Myocyte (in vitro differentiated cells): ENCODE measurements around the gene CNBD2. TPM values are rescaled to one million over a fixed set of nuclear protein-coding genes. Genes with fewer than 3 reads are reported as not detected.
A peak's percentile ranks its signal among the peaks of the same experiment; 100 is the strongest.
"Not testable (repeated sequence)": the region's sequence is repeated elsewhere in the genome, so short reads cannot be mapped to it uniquely, and the experiment has no call there.

Experiments
- DNase-seq: peaks from one replicate; pipeline ENCODE4 v3.0.0-alpha.2; 2012; ENCODE audit warnings: low read depth
- total RNA-seq: library from RNA; depleted of rRNA; stranded (reverse); fragments of >200 nt; gene quantifications from 2 replicates; pipeline ENCODE4 v1.2.3, GENCODE V29; 2014

The CNBD2 gene
- total RNA-seq, 1 donor from 2014 or later = 2.8 TPM

GRCh38 chr20:35974256-35974655 is 5.9 kb downstream of the CNBD2 start:
- no peak for DNase-seq

- no peak for DNase-seq
These were observed 7.4 kb downstream of the CNBD2 start for GRCh38 chr20:35975576-35976373.

GRCh38 chr20:35978041-35978513 is 9.7 kb downstream of the CNBD2 start:
- DNase-seq = no peak

GRCh38 chr20:35979544-35979943 is 11.2 kb downstream of the CNBD2 start:
- no peak for DNase-seq

- no peak for DNase-seq
These were observed 13.6 kb downstream of the CNBD2 start for GRCh38 chr20:35981969-35982368.

- DNase-seq = no peak
These were observed 16.0 kb downstream of the CNBD2 start for GRCh38 chr20:35984382-35984781.

- DNase-seq = no peak
These were observed 17.4 kb downstream of the CNBD2 start for GRCh38 chr20:35985806-35986205.

- no peak for DNase-seq
These were observed 20.6 kb downstream of the CNBD2 start for GRCh38 chr20:35988910-35989463.

- DNase-seq = no peak
These were observed 22.9 kb downstream of the CNBD2 start for GRCh38 chr20:35991142-35991771.

- peak; percentile 78 for DNase-seq
These were observed 24.4 kb downstream of the CNBD2 start for GRCh38 chr20:35992713-35993335.

GRCh38 chr20:35994994-35995453 is 26.6 kb downstream of the CNBD2 start:
- peak; percentile 79 for DNase-seq

GRCh38 chr20:35996492-35996891 is 28.1 kb downstream of the CNBD2 start:
- DNase-seq = not testable (repeated sequence)

- not testable (repeated sequence) for DNase-seq
These were observed 32.9 kb downstream of the CNBD2 start for GRCh38 chr20:36001331-36001730.

- no peak for DNase-seq
These were observed 34.5 kb downstream of the CNBD2 start for GRCh38 chr20:36002855-36003254.

- no peak for DNase-seq
These were observed 35.7 kb downstream of the CNBD2 start for GRCh38 chr20:36004045-36004444.

GRCh38 chr20:36008461-36009035 is 40.2 kb downstream of the CNBD2 start:
- no peak for DNase-seq

- DNase-seq = no peak
These were observed 41.7 kb downstream of the CNBD2 start for GRCh38 chr20:36010076-36010475.

- no peak for DNase-seq
These were observed 42.4 kb downstream of the CNBD2 start for GRCh38 chr20:36010825-36011224.

GRCh38 chr20:36015806-36016403 is 47.5 kb downstream of the CNBD2 start:
- DNase-seq = no peak

GRCh38 chr20:36017048-36017951 is 48.9 kb downstream of the CNBD2 start:
- peak; percentile 38 for DNase-seq
